ENCODE data around the gene SULT2B1.

GRCh38 chr19:48639483-48640375 lies 87.8 kb downstream of the SULT2B1 start:
- TF ChIP-seq POLR2A (IDR thresholded peaks at IDR 0.05; ENCODE audit: low read depth, low read length) (no peak), TAF1 (IDR thresholded peaks at IDR 0.05; ENCODE audit: borderline replicate concordance, low read depth, low read length) (no peak)
